HTERT RPE-1 (cell line): ENCODE results near the gene FTO.

ENCODE experiments used
- in situ Hi-C: fragments of 300-500 bp; cut with MboI; formaldehyde crosslinking; loops from 4 replicates; pipeline ENCODE4 v1.14.3; 2020; ENCODE audit warnings: low sequenced_read_pairs

Gene FTO

GRCh38 chr16:54140788-54141136 lies 436.8 kb downstream of the FTO start:
- in situ Hi-C loops, result no loop called here

DNA sequence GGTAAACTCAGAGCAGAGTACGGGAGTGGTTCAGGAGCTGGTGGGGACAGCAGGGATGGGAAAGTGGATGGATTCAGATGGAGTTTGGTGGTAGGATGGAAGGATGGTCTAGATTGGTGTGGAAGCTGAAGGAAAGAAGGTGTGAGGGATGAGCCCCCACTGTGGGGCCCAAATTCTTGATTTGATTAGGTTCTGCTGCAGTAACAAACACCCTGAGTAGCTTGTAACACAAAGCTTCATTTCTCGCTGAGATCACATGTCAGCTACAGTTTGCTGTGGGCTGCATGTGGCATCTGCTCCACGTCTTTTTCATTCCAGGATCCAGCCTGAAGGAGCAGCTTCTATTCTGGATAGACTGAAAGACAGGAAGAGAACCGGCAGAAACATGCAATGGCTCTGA lies 438.8 kb downstream of the FTO start:
- in situ Hi-C loops, result no loop called here

DNA sequence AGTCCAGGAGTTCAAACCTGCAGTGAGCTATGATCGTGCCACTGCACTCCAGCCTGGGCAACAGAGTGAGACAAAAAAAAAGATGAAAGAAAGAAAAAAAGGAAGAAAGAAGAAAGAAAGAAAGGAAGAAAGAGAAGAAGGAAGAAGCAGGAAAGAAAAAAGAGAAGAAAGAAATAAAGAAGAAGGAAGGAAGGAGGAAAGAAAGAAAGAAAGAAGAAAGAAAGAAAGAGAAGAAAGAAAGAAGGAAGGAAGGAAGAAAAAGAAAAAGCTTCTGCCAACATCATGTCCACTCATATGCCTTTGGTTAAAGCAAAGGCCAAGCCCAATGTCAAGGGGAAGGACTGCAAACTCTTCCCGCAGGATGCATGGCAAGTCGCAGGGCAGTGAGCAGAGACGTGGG lies 439.5 kb downstream of the FTO start:
- in situ Hi-C loops, result no loop called here

- in situ Hi-C loops, result no loop called here
Observed at GRCh38 chr16:54143934-54144571, 440.1 kb downstream of the FTO start.

DNA sequence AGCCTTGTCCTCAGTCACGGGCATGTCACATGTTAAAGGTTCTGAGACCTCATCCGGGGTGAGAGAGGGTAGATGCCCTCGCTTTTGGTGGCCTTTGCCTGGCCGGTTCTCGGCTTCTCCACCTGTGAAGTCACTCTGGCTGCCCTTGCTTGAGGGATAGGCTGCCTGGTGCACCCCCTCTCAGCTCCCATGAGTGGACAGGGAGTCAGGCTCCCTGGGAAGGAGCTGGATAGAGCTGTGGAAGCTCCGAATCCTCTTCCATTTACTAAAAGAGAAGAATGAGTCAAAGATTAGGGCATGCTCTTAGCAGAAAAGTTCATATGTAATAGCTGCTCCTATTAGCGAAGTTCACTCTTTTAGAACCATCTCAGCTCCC lies 440.6 kb downstream of the FTO start:
- in situ Hi-C loops, result no loop called here

DNA sequence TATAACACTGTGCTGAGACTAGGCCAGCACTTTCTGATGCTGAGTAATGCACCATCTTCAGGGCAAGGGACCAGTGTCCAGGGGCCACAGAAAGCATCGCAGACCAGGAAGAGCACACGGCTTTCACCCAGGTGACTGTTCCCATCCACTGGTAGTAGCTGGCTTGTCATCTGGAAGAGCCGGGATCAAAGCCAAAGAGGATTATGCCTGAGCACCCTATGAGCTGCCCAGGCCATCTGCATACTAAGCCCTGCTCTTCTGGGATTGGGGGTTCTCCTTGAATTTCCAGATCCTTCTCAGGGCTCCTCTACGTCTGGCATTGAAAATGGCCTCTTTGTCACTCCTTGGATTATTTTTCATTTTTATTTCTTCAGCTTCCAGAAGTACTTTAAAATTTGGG lies 441.9 kb downstream of the FTO start:
- in situ Hi-C loops, result no loop called here

DNA sequence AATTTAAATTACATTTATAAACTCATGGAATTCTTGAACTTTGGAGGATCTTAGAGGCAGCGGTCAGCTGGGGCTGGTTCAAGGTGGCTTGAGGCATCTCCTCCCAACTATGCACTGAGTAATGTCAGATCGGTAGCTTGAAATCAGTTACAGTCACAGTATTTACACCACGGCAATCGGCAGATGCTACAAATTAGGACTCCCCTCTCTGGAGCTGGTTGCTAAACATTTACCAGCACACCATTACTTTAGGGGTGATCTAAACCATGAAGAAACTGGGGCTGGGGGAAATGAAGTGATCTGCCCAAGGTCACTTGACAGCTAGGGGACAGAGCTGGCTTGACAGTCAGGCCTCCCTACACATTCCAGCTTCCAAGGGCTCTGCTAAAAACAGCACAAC lies 445.0 kb downstream of the FTO start:
- in situ Hi-C loops, result no loop called here

GRCh38 chr16:54150861-54151260 lies 446.9 kb downstream of the FTO start:
- in situ Hi-C loops, result no loop called here

GRCh38 chr16:54152362-54153239 lies 448.6 kb downstream of the FTO start:
- in situ Hi-C loops, result no loop called here

GRCh38 chr16:54153240-54153934 lies 449.4 kb downstream of the FTO start:
- in situ Hi-C loops, result no loop called here

GRCh38 chr16:54156349-54156748 lies 452.4 kb downstream of the FTO start:
- in situ Hi-C loops, result no loop called here

DNA sequence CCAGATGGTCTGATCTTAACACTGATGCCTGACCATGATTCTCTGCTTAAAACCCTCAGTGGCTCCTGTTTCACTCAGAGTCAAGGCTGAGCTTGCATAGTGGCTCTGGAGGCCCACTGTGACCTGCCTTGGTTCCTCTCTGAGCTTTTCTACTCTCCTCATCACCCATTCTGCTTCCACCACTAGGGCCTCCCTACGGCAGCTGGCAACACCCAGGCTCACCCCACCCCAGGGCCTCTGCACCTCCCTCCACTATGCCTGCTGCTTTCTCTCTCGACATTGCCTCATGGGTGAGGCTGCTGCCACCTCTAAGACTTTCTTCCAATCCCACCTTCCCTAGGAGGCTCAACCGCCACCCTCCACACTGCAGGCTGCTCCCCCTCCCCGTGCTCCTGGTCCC lies 455.0 kb downstream of the FTO start:
- in situ Hi-C loops, result no loop called here

DNA sequence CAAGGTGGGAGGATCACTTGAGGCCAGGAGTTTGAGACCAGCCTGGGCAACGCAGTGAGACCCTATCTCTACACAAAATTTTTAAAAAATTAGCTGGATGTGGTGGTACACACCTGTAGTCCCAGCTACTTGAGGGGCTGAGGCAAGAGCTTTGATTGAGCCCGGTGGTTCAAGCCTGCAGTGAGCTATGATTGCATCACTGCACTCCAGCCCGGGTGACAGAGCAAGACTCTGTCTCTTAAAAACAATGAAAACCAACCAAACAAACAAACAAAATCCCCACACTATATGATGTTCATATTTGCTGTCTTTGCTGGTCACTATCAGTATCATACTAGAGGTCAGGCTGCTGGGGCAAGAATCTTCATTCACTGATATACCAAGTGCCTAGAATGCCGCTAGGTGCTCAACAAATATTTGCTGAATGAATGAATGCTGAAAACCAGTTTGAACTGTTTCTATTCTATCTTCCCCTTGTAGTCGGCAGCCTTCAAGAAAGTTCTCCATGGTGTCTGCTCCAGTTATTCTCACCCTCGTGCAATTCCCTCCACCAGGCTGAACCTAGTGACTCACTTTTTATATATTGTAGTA lies 455.6 kb downstream of the FTO start:
- in situ Hi-C loops, result no loop called here

GRCh38 chr16:54160252-54160860 lies 456.4 kb downstream of the FTO start:
- in situ Hi-C loops, result no loop called here

GRCh38 chr16:54160939-54161897 lies 457.3 kb downstream of the FTO start:
- in situ Hi-C loops, result no loop called here

DNA sequence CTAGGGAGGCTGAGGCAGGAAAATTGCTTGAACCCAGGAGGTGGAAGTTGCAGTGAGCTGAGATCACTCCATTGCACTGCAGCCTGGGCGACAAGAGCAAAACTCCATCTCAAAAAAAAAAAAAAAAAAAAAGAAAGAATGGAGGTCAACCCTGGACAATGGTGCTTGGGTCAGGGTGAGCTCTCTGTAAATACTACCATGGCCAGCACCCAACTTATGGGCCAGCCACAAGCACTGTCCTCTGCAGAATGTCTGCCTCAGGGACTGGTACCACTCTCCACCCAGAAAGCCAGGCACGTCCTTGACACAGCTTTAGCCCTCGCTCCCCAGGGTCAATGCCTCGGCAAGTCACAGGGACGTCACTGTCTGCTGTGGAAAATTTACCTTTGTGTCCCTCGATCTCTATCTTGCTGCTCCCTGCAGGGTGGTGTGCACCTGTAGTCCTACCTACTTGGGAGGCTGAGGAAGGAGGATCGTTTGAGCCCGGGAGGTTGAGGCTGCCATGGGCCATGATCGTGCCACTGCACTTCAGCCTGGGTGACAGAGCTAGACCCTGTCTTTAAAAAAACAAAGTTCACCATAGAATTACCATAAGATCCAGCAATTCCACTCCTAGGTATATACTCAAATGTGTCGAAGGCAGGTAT lies 459.4 kb downstream of the FTO start:
- in situ Hi-C loops, result no loop called here

- in situ Hi-C loops, result no loop called here
Observed at GRCh38 chr16:54164789-54165173, 460.8 kb downstream of the FTO start.

DNA sequence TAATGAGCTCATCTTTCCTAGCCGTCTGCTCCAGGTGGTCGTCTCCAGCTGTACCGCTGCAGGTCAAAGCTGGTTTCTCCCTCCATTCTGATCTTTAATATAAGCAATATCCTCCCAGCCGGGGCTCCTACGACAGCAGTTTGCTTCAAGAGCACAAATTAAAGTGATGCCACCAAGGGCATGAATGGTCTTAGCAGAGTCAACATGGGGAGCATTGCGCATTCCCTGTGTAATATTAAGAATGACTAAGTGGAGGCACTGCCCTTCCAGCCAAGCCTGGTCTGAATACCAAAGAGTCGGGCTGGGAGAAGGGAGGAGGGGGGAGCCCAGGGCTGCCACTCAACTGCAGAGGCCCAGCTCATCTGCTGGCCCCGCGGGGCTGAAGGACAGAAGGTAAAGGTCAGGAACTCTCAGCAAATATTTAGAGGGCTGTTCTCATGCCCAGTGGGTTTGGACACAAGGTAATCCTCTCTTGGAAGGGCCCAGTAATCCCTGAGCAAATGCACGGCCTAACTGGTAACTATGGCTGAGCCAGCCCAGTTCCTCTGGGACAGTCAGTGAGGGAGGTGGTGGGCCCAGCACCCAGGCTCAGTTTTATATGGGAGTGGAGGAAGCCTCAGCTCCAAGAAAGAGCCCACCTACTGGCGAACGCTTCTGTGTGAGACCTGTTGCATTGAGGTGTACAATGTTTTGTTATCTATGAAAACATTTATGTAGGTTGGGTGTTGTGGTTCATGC lies 461.4 kb downstream of the FTO start:
- in situ Hi-C loops, result no loop called here
